ENCODE data around the gene NKX1-1.
"Not testable (repeated sequence)": the region's sequence is repeated elsewhere in the genome, so short reads cannot be mapped to it uniquely, and the experiment has no call there.

NKX1-1 gene

DNA sequence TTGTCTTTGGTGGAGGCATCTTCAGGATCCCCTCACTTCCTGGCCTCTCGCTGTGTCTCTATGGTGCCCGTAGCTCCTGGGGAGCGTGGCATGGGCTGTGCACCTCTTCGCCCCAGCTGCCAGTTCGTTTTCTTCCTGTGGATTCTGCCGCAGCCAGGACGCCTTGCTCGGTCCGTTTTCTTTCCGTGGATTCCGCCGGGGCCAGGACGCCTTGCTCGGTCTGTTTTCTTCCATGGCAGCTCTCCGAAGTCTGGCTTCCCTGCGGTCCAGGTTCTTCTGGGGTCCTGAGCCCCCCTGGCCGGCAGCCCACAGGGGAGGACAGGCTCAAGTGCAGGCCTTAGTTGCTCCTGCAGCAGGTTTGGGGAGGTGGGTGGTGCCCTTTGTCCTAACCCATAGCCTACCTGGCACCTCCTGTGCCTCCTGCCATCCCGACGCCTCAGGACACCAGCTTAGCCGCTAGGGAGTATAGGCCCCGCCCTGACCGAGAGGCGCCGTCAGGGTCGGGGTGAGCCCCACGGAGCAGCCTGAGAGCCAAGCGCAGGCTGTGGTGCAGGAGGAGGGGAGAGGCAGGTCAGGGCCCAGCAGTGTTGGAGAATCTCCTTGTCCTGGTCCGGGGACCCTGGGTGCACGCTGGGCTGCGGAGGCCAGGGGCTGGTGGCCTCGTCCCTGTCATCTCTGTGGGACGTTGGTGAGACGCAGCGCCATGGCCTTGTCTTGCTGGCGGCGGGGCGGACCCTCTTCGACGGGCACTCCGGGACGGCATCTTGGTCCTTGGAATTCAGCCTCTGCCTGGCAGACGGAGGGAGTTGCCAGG, 32.1 kb downstream of the NKX1-1 start:
- DNase-seq (ENCODE audit: low read depth in 3 of 3) = no peak

DNA sequence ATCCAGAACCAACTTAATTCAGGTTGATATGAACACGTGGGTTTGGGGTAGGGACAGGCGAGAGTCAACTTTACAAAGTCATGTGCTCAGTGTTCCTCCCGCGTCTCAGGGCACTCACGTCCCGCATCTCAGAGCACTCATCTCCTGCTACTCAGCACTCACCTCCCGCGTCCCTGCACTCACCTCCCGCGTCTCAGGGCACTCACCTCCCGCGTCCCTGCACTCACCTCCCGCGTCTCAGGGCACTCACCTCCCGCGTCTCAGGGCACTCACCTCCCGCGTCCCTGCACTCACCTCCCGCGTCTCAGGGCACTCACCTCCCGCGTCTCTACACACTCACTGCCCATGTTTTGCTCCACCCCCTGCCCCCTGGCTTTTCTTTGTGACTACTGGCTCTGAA, 33.7 kb downstream of the NKX1-1 start:
- not testable (repeated sequence) for DNase-seq (ENCODE audit: low read depth in 3 of 3)

GRCh38 chr4:1371176-1372165, 34.8 kb downstream of the NKX1-1 start:
- DNase-seq (ENCODE audit: low read depth in 3 of 3) = no peak

GRCh38 chr4:1370321-1371124, 35.7 kb downstream of the NKX1-1 start:
- DNase-seq (ENCODE audit: low read depth in 3 of 3) = no peak

DNA sequence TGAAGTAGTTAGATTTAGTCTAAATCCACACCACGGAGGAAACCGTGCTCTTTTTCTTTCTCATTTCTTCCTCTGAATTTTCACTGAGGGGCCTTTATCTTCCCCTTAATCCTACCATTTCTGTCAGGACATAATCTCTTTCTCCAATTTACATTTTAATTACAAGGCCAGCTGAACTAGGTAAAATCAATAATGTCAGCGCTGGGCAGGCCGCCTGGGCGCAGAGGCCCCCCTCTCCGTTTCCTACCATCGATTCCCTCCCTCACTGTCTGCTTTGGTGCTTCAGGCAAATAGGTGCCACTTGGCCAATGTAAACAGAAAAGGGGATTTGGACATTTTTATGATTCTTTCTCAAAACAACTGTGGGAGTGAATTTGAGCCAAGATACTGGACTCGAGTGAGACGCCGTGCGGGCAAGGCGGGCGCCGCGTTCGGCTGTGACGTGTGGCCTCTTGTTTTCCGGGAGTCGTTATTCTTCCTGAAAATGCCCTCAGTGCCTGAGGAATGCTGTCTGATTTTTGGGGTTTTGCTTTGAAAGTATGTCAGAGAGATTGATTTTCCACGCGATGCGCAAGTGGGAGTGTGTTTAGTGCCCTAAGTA, 36.7 kb downstream of the NKX1-1 start:
- no peak for DNase-seq (ENCODE audit: low read depth in 3 of 3)

DNA sequence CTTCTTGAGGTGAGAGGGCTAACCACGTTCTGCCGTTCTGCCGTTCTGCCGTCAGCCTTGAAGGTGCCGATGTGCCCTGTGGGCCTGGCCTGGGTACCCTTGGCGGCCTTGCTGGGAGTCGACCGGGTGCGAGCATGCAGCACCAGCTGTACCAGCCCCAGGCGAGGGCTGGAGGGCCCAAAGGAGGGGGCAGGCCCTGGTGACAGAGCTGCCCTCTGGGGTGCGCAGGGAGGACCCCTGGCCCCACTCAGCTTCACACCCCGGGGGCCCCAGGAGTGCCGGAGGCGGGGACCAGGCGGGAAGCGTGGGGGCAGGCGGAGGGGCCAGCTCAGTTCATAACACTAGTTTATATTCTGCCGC, 37.2 kb downstream of the NKX1-1 start:
- no peak for DNase-seq (ENCODE audit: low read depth in 3 of 3)

GRCh38 chr4:1368421-1369090, 37.7 kb downstream of the NKX1-1 start:
- no peak for DNase-seq (ENCODE audit: low read depth in 3 of 3)

- DNase-seq (ENCODE audit: low read depth in 3 of 3) = no peak
These were observed 38.3 kb downstream of the NKX1-1 start for GRCh38 chr4:1367936-1368289.

- DNase-seq (ENCODE audit: low read depth in 3 of 3) = no peak
These were observed 38.9 kb downstream of the NKX1-1 start for GRCh38 chr4:1367230-1367935.

- DNase-seq (ENCODE audit: low read depth in 3 of 3) = no peak
These were observed 39.6 kb downstream of the NKX1-1 start for GRCh38 chr4:1366371-1367229.

DNA sequence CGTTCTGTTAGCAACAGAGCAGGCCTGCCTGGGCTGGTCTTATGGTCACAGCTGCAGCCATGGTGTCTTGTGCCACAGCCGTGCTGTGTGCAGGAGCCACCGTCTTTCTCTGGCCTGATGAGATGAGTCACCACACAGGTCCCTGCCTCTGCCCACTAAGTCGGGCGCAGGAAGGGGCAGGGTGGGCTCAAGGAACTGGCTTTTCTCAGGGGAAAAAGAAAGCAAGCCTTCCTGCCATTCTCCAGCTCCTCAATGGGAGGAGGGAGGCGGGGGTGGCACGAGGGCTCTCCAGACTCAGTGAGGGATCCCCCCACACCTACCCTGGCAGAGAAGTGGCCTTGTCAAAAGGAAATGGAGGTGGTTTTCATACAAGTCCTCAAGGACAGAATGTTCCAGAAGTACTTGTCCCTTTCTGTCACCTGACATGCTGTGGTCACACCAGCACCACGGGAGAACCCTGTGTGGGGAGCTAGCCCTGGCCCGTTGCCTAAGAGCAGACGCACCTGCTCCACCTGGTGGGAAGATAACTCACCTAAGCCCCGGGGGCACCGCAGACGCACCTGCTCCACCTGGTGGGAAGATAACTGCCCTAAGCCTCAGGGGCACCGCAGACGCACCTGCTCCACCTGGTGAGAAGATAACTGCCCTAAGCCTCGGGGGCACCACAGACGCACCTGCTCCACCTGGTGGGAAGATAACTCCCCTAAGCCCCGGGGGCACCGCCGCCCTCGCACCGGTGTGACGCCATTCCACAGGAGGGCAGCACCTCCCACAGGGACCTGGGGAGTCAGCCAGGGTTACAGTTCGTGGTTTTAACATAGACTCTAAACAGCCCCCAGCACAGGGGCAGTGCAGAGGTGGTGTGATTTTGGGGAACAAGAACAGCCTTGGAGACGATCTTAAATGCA, 40.7 kb downstream of the NKX1-1 start:
- DNase-seq (ENCODE audit: low read depth in 3 of 3) = no peak

DNA sequence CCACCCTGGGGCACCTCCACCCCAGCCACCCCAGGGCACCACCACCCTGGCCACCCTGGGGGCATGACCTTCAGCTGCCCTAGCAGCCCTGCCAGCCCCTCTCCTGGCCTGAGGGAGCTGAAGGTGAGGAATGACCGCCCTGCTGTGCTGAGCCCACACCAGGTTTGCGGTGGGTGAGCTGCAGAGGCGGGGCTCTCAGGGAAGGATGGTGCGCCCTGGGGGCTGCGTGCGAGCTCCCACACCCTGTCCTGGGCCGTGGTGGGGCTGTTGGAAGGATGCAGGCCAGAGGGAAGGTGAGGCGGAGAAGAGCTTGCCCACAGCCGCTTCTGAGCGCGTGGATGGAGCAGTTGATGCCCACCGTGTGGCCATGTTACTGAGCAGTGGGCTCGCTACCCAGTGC, 41.5 kb downstream of the NKX1-1 start:
- DNase-seq (ENCODE audit: low read depth in 3 of 3) = no peak

DNA sequence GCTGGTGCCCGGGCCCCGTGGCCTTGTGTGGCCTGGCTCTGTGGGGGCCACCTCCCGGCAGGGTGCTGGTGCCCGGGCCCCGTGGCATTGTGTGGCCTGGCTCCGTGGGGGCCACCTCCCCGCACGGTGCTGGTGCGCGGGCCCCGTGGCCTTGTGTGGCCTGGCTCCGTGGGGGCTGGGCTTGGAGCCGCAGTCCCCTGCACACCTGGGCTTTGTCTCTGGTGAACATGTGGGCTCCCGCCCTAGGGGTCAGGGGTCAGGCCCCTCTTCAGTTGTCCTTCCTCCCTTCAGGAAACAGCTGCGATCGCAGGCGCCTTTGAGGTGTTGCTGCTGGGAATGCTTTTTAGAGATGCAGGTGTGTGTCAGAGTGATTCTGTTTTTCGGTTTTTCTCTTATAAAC, 42.0 kb downstream of the NKX1-1 start:
- DNase-seq (ENCODE audit: low read depth in 3 of 3) = no peak

- no peak for DNase-seq (ENCODE audit: low read depth in 3 of 3)
These were observed 42.7 kb downstream of the NKX1-1 start for GRCh38 chr4:1363513-1363912.

- no peak for DNase-seq (ENCODE audit: low read depth in 3 of 3)
These were observed 43.7 kb downstream of the NKX1-1 start for GRCh38 chr4:1362521-1362920.

GRCh38 chr4:1362046-1362445, 44.2 kb downstream of the NKX1-1 start:
- no peak for DNase-seq (ENCODE audit: low read depth in 3 of 3)

GRCh38 chr4:1361431-1361830, 44.8 kb downstream of the NKX1-1 start:
- no peak for DNase-seq (ENCODE audit: low read depth in 3 of 3)
